Activated naive CD8-positive, alpha-beta T cell treated with anti-CD3 and anti-CD28 coated beads, Interleukin-2, amount 10 ng/mL, durations not matched to agents 7 days and 5 days (primary cell): ENCODE measurements around the gene RIPPLY1. TPM values are rescaled to one million over a fixed set of nuclear protein-coding genes. Genes with fewer than 3 reads are reported as not detected.

Source experiments
- ATAC-seq: fragments of 150-1000 bp; cut with Tn5 transposase; one replicate; pipeline ENCODE4 v1.10.0; 2021; ENCODE audit warnings: low read depth, moderate library complexity
- POLR2A ChIA-PET: fragments of 350-600 bp; sonication (Branson Sonifier 250); formaldehyde crosslinking; loops from one replicate; lab custom pipeline; 2021; ENCODE audit warnings: antibody characterized with exemption; lab: Charles Lee
- DNase-seq: peaks from one replicate; pipeline ENCODE4 v3.0.0; 2021
- H3K27ac Mint-ChIP-seq: one replicate; pipeline ENCODE4 v1.8.0; 2022; ENCODE audit warnings: mild to moderate bottlenecking, mixed read lengths
- H3K27me3 Mint-ChIP-seq: one replicate; pipeline ENCODE4 v1.8.0; 2022; ENCODE audit warnings: mild to moderate bottlenecking, moderate library complexity, mixed read lengths
- H3K36me3 Mint-ChIP-seq: one replicate; pipeline ENCODE4 v1.8.0; 2021; ENCODE audit warnings: mild to moderate bottlenecking, mixed read lengths
- H3K4me1 Mint-ChIP-seq: one replicate; pipeline ENCODE4 v1.8.0; 2021; ENCODE audit warnings: mixed read lengths
- H3K4me3 Mint-ChIP-seq: one replicate; pipeline ENCODE4 v1.8.0; 2022; ENCODE audit warnings: mild to moderate bottlenecking, moderate library complexity, mixed read lengths
- H3K9me3 Mint-ChIP-seq: one replicate; pipeline ENCODE4 v1.8.0; 2021; ENCODE audit warnings: mixed read lengths
- total RNA-seq, 2 experiments: library from RNA; stranded (reverse); gene quantifications; one replicate each; pipeline ENCODE4 v1.2.3, GENCODE V29; 2021

Gene RIPPLY1
- total RNA-seq, 2 experiments from 2014 or later, result not detected

DNA sequence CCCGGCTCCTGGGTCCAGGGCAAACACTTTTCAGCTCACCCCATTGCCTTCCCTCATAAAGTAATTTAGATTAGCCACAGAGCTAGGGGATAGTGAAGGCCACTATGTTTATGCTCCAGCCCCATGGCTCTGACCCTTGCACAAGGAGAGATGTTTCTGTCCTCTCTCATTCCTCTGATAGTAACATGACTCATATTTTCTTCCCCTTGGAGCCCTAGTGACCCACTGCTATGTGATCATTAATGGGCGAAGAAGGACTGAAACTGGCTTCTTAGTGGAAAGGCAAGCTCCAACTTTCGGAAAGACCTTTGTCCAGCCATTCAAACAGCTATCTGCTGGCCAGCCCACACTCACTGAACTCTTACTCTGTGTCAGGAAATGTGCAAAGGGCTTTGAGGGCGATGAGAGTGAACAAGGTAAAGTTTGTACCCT is 29.4 kb upstream of the RIPPLY1 start:
- ATAC-seq, result no peak
- H3K27me3 Mint-ChIP-seq, result no peaks in the 10 kb centered on the region
- no peak for DNase-seq
- no peaks in the 10 kb centered on the region for H3K36me3 Mint-ChIP-seq
- no peaks in the 10 kb centered on the region for H3K9me3 Mint-ChIP-seq
- no peak overlapping the region for H3K4me3 Mint-ChIP-seq
- no peaks in the 10 kb centered on the region for H3K4me1 Mint-ChIP-seq
- H3K27ac Mint-ChIP-seq, result no peak overlapping the region
- POLR2A ChIA-PET, result no interaction called here

DNA sequence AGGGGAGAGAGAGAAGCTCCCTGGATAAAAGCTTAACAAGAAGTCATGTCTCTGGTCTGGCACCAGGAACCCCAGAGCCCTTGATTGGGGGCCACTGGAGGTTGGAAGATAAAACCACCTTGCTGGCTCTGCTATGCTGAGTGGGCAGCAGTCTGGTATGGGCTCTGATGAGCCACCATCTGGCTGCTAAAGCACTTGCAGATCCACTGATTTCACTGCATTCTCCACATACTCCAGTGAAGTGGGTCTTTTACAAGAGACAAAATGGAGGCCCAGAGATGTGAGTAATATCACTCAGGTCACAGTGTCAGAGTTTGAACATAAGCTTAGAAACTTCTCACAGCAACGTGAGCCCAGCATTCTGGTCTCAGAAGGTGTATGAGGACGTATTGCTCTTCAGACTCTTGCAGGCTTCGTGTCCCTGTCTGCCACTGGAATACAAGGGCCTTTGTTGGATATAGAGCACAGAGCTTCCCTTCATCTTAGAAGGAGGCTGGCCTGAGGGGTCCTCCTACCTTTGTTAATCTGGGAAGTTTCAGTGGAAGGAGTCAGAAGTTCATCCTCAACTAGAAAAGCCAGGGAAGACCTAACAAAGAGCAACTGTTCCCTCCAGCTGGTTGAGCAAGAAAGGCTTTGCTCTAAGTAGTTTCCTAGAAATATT is 28.8 kb upstream of the RIPPLY1 start:
- ATAC-seq, result no peak
- no peaks in the 10 kb centered on the region for H3K27me3 Mint-ChIP-seq
- no peaks in the 10 kb centered on the region for H3K4me1 Mint-ChIP-seq
- H3K4me3 Mint-ChIP-seq, result no peak overlapping the region
- no peak for DNase-seq
- POLR2A ChIA-PET, result no interaction called here
- H3K36me3 Mint-ChIP-seq, result no peaks in the 10 kb centered on the region
- H3K27ac Mint-ChIP-seq, result no peak overlapping the region
- H3K9me3 Mint-ChIP-seq, result no peaks in the 10 kb centered on the region

DNA sequence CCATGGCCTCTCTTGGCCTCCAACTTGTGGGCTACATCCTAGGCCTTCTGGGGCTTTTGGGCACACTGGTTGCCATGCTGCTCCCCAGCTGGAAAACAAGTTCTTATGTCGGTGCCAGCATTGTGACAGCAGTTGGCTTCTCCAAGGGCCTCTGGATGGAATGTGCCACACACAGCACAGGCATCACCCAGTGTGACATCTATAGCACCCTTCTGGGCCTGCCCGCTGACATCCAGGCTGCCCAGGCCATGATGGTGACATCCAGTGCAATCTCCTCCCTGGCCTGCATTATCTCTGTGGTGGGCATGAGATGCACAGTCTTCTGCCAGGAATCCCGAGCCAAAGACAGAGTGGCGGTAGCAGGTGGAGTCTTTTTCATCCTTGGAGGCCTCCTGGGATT is 25.1 kb upstream of the RIPPLY1 start:
- no peaks in the 10 kb centered on the region for H3K36me3 Mint-ChIP-seq
- H3K27me3 Mint-ChIP-seq, result no peaks in the 10 kb centered on the region
- POLR2A ChIA-PET, result no interaction called here
- no peak overlapping the region for H3K27ac Mint-ChIP-seq
- no peak overlapping the region for H3K4me3 Mint-ChIP-seq
- H3K9me3 Mint-ChIP-seq, result no peaks in the 10 kb centered on the region
- H3K4me1 Mint-ChIP-seq, result no peaks in the 10 kb centered on the region
- DNase-seq (no peak), ATAC-seq (no peak)

DNA sequence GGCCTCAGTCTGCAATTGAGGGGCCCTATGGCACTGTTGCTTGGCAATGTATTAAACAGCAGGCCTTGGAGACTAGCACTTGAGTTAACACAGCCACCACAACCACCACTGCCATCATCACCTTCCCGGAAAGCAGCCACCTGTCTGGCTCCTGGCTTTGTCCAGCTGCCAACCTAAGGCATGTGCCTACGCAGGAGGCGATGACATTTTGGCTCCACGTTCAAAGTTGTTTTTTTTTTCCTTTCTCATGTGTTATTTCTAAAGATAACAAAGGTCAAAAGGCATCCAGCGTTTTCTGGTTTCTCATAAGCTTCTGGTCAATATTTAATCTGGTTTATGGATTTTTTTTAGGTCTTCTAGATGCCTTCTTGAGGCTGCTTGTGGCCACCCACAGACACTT is 24.6 kb upstream of the RIPPLY1 start:
- ATAC-seq (no peak), DNase-seq (no peak)
- no peaks in the 10 kb centered on the region for H3K9me3 Mint-ChIP-seq
- no peaks in the 10 kb centered on the region for H3K4me1 Mint-ChIP-seq
- no peak overlapping the region for H3K27ac Mint-ChIP-seq
- no peaks in the 10 kb centered on the region for H3K27me3 Mint-ChIP-seq
- POLR2A ChIA-PET, result no interaction called here
- no peaks in the 10 kb centered on the region for H3K36me3 Mint-ChIP-seq
- no peak overlapping the region for H3K4me3 Mint-ChIP-seq

DNA sequence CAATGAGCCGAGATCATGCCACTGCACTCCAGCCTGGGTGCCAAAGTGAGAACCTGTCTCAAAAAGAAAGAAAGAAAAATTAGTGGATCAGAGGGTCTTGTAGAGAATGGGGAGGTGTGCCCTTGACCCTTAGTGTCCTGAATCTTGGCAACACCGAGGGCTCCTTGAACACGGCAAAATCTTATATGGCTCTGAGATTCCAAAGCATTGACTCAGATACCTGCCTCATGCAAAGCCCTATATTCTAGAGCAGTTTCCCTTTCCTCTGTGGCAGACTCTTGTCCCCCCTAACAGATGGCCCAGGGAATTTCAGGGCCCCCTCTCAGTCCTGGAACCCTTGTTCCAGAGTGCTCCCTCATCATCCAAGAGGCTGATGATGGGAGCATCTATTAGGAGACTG is 23.9 kb upstream of the RIPPLY1 start:
- Mint-ChIP-seq H3K27me3 (no peaks in the 10 kb centered on the region), H3K4me3 (no peak overlapping the region), H3K36me3 (no peaks in the 10 kb centered on the region), H3K27ac (no peak overlapping the region), H3K9me3 (no peaks in the 10 kb centered on the region), H3K4me1 (no peaks in the 10 kb centered on the region)
- ATAC-seq, result no peak
- POLR2A ChIA-PET, result no interaction called here
- DNase-seq, result no peak

DNA sequence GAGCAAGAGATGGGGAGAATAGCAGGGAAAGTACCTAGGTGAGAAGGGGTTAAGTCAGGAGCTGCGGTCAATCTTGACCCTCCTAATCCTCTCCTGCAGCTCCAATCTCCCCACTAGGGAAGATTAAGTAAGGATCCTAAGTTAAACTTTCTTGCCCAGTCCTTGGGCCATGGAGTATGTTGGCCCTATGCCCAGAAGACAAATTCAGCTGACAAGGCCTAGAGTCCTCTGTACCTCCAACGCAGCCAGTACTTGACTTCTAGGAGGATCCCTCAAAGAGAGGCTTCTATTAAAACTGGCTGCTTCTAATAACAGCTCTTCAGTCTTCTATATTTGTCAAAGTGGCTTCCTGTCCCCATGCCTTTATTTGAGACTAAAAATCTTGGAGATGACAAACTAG is 18.5 kb upstream of the RIPPLY1 start:
- ATAC-seq (no peak), DNase-seq (no peak)
- Mint-ChIP-seq H3K27ac (no peak overlapping the region), H3K4me3 (no peak overlapping the region), H3K9me3 (no peaks in the 10 kb centered on the region), H3K36me3 (no peaks in the 10 kb centered on the region), H3K4me1 (peaks cover 9% of the 10 kb centered on the region), H3K27me3 (no peaks in the 10 kb centered on the region)
- POLR2A ChIA-PET, result no interaction called here

DNA sequence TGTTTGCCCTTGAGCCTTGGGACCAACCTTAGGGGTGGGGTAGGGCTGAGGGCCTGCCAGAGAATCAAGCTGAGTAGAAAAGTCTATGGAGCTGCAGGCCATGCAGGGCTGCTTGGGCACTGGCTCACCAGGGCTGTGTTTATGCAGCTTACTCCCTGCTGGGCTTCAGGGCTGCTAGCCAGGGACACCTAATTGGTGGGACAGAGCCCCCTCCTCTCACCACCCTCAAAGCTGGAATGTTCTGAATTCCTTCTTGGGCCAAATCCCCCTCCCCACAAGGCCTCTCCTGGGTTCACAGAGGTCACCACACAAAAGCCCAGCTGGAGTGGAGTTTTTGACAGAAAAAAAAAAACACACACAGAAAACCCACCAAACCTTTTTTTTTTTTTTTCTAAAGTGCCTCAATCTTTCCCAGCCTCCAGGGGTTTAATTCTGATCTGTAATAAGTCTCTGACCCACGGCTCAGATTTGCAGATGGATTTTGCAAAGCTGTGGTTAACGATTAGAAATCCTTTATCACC is 16.9 kb upstream of the RIPPLY1 start, which contains the start of gene CLDN2:
CLDN2 (plus strand) TSS at position 471 of the 521 bp plus-strand sequence. CDS start 7,827 bp downstream, outside the sequence.
- H3K4me1 Mint-ChIP-seq, result peaks cover 9% of the 10 kb centered on the region
- H3K4me3 Mint-ChIP-seq, result no peak within 1 kb of the TSS
- H3K36me3 Mint-ChIP-seq, result no peaks in the 10 kb centered on the region
- no peak within 1 kb of the TSS for H3K27ac Mint-ChIP-seq
- H3K27me3 Mint-ChIP-seq, result peaks cover 6% of the 10 kb centered on the region
- POLR2A ChIA-PET, result no interaction called here
- no peaks in the 10 kb centered on the region for H3K9me3 Mint-ChIP-seq
- DNase-seq (no peak), ATAC-seq (no peak)

DNA sequence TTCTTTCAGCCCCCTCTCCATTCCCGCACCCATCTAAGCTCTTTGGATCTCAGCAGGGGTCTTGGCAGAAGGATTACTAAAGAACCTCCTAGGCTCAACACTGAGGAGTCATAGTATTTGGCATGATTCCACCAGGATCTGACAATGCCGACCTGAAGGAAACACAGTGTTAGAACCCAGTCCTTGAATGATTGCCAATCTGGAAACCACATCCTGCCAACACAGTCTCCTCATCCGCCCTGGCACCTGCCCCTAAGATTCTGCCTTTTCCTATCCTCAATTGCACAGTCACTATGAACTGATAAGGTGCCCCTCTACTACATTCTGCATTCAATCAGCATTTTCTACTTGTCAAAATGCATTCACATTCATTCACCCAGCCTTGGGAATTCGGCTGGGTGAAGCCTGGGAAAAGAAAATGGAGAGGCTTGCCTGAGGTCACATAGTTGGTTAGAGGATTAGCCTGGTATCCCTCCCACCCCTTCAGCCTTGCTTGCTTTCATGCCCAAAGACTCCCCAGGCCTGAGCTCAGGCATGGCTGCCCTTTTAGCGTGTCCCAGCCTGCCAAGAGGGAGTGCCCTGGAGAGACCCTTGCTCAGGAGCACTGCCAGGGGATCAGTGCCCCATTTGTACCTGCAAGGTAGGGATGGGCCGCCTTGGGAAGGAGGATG is 14.8 kb upstream of the RIPPLY1 start:
- ATAC-seq (peak; percentile 50), DNase-seq (no peak)
- Mint-ChIP-seq H3K4me3 (no peak overlapping the region), H3K27me3 (peaks cover 8% of the 10 kb centered on the region), H3K4me1 (peaks cover 9% of the 10 kb centered on the region), H3K27ac (no peak overlapping the region), H3K9me3 (no peaks in the 10 kb centered on the region), H3K36me3 (no peaks in the 10 kb centered on the region)
- POLR2A ChIA-PET, result no interaction called here

DNA sequence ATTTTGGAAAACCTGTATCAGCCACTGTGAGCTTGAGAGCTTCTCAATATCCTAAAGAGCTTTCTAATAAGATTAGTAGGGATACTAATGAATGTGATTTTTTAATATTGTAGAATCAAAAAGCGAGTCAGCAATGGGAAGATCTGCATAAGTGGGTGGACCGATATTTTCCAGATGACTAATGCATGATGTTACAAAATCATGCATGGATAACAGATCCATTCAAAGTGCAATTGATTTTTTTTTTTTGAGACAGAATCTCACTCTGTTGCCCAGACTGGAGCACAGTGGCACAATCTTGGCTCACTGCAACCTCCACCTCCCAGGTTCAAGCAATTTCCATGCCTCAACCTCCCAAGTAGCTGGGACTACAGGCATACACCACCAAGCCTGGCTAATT is 9.7 kb upstream of the RIPPLY1 start:
- H3K4me3 Mint-ChIP-seq, result no peak overlapping the region
- H3K9me3 Mint-ChIP-seq, result no peaks in the 10 kb centered on the region
- ATAC-seq (no peak), DNase-seq (no peak)
- H3K36me3 Mint-ChIP-seq, result no peaks in the 10 kb centered on the region
- peaks cover 7% of the 10 kb centered on the region for H3K4me1 Mint-ChIP-seq
- H3K27ac Mint-ChIP-seq, result no peak overlapping the region
- H3K27me3 Mint-ChIP-seq, result peaks cover 8% of the 10 kb centered on the region
- POLR2A ChIA-PET, result no interaction called here

DNA sequence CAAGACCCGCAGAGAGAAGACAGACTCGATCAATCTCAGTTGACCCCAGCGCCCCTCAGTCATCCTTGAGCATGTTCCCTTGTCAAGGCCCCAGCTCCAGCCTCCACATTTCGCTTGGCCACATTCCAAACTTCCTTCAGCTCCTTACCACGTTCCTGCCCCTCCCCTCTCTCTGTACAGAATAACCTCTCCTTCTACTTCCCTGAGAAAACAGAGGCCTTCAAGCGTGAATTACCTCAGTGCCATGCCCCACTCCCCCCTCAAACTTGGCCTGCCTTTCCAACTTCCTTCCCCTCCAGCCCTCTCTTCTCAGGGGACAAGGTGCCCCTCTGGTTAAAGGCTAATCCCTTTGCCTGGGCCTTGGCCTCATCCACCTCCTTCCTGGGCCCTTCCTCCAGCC is 3.2 kb upstream of the RIPPLY1 start:
- Mint-ChIP-seq H3K9me3 (no peaks in the 10 kb centered on the region), H3K4me3 (no peak overlapping the region), H3K27me3 (no peaks in the 10 kb centered on the region), H3K27ac (no peak overlapping the region), H3K4me1 (no peaks in the 10 kb centered on the region), H3K36me3 (no peaks in the 10 kb centered on the region)
- ATAC-seq (no peak), DNase-seq (no peak)
- POLR2A ChIA-PET, result no interaction called here

DNA sequence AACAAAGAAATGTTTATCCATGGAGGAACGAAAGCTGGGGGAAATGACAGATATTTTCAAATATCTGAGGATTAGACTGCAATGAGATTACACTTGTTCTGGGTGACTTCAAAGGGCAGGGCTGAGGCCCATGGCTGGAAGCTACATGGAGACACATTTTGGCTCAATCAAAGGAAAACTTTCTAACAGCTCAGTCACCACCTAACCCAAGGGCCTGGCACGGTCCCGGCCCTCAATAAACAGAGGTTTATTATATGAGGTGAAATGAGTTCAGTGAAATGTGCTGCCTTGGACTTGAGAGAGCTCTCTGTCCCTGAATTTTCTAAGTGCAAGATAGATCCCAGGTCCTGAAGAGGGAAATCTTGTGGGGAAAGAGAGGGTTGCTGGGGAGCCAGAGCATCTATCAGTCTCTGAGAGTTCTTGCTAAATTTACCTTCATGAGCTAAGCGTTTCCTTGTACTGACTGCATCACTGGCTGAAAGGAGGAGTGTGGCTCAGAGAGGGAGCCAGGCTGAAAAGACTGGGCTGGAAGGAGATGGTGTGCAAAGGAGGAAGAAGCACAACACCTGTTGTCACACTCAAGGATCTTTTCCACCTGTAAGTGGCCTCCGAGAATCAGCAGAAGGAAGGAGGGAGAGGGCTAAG is 2.0 kb upstream of the RIPPLY1 start:
- DNase-seq (no peak), ATAC-seq (no peak)
- POLR2A ChIA-PET, result no interaction called here
- Mint-ChIP-seq H3K9me3 (no peaks in the 10 kb centered on the region), H3K27me3 (no peaks in the 10 kb centered on the region), H3K36me3 (no peaks in the 10 kb centered on the region), H3K27ac (no peak overlapping the region), H3K4me1 (no peaks in the 10 kb centered on the region), H3K4me3 (no peak overlapping the region)

DNA sequence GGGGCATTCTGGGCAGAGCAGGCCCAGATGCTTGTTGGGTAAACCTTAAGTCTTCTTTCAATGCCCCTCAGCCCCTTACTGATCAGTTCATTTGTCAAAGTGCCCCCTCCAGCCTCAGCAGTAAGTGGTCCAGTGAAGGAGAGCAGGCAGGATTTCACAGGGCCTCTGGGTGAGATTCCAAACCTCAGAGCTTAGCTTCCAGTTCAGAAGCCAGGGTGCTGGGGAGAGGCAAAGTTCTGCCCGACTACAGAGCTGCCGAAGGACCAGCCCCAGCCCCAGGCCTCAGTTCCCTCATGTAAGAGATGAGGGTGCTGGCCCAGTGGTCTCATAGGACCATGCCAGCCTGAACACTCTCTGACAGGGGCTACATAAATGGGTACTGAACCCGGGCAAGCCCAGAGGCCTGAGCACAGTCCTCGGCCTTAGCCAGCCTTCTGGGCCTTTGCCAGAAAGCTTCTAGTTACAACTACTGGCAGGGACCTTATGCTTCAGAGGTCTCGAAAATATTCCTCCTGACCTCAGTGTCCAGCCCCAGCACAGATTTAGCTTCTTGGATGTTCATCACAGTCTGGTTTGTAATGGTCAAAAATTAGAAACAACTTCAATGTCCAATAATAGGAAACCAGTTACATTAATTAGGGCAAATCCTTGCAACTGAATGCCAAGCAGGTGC is 851 bp upstream of the RIPPLY1 start:
- DNase-seq, result no peak
- POLR2A ChIA-PET, result no interaction called here
- Mint-ChIP-seq H3K27ac (no peak overlapping the region), H3K4me1 (no peaks in the 10 kb centered on the region), H3K27me3 (no peaks in the 10 kb centered on the region), H3K36me3 (no peaks in the 10 kb centered on the region), H3K9me3 (no peaks in the 10 kb centered on the region), H3K4me3 (no peak overlapping the region)
- ATAC-seq, result no peak

DNA sequence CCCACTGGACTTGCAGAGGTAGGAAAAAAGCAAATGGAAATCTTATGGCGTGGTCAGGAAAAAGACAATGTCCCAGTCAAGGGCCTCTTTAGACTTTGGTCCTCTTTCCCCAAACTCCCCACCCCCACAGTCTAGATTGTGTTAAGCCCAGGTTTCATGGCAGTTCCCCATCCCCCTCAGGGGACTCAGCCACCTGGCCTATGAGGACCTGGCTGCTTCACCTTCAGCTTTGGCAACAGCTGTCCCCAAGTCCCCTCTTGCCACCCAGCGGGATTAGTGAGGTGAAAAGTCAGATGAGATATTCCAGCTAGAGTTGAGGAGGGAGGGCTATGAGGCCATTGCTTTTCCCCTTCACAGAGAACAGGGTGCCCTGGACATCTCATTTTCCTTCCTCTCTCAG is 457 bp downstream of the RIPPLY1 start:
- DNase-seq (no peak), ATAC-seq (no peak)
- H3K4me3 Mint-ChIP-seq, result no peak overlapping the region
- POLR2A ChIA-PET, result no interaction called here
- no peaks in the 10 kb centered on the region for H3K27me3 Mint-ChIP-seq
- H3K27ac Mint-ChIP-seq, result no peak overlapping the region
- H3K36me3 Mint-ChIP-seq, result no peaks in the 10 kb centered on the region
- no peaks in the 10 kb centered on the region for H3K4me1 Mint-ChIP-seq
- no peaks in the 10 kb centered on the region for H3K9me3 Mint-ChIP-seq
